Left ventricle myocardium superior (tissue), 1 donor: Measurements from ENCODE around the gene NEURL1. TPM values are rescaled to one million over a fixed set of nuclear protein-coding genes. Genes with fewer than 3 reads are reported as not detected.

Experiments
- ATAC-seq: fragments of 200-7000 bp; cut with Tn5 transposase; one replicate; pipeline ENCODE4 v1.9.1; 2020; ENCODE audit warnings: mild to moderate bottlenecking, moderate library complexity
- DNase-seq: peaks from one replicate; pipeline ENCODE4 v3.0.0-alpha.2; 2020
- intact Hi-C: fragments of 100-400 bp; cut with micrococcal nuclease; formaldehyde crosslinking; loops from one replicate; pipeline ENCODE4 v1.11.0; 2022
- total RNA-seq: library from RNA; stranded (reverse); fragmentation: NEBNext Ultra II Directional; extraction: Animal tissue kit (Norgen Biotek cat#: 25700); gene quantifications from one replicate; pipeline ENCODE4 v1.2.1, GENCODE V29; 2021
- donor health status: DM: no; HTN: yes; CAD: no; lungs with severe emphysema.

The NEURL1 gene
- total RNA-seq, 1 donor from 2014 or later, result not detected

DNA sequence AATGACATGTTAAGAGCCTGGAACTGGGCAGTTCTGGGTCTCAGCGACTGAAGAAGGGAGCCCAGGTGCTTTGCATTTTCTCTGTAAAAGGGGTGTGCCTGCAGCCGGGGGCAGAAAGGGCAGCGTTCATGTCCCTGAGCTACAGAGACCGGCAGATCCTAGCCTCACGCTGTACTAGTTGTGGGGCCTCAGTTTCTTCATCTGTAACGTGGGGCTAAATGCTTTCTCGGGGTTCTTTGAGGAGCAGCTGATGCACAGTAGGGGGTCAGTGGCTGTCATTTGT, 79.6 kb downstream of the NEURL1 start:
- ATAC-seq (no peak), DNase-seq (no peak)
- intact Hi-C loops, result no loop called here

DNA sequence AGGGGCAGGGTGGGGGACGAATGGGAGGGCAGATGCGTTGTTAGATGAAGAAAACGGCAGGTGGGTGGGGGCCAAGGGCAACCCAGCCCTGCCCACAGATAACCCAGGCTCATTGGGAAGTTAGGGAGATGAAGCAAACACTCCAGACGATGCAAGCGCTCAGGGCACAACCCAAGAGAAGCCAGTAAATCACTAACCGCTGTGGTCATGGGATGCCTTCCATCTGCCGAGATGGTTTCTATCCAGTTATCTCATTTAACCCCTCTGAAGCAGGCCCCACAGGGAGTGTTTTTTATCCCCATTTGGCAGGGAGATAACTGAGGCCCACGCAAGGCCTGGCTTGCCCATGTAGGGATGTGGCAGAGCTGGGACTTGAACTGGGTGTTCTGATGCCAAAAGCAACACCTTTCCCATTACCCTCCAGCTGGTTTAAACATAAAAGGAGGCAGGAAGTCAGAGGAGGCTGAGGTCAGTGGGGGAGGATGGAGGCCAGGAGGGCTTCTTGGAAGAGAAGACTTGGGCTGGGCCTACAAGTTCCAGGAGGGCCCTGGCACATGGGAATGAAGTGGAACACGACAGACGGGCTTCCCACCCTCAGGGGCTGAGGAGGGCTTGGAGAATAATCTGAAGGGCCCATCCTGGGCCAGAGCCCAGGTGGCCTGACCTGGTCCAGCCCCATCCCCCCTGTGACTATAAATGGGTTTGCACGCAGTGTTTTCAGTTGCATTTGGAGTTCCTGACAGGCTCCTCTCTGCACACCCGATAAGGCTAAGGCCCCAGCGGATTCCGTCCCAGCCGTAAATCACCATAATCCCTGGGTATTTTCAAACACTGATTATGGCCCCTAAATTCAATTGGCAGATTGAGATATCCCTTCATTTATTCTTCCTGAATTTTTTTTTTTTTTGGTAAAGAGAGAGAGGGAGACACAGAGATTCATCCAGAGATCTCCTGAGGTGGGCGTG, 80.9 kb downstream of the NEURL1 start:
- DNase-seq (no peak), ATAC-seq (no peak)
- intact Hi-C loops, result no loop called here

DNA sequence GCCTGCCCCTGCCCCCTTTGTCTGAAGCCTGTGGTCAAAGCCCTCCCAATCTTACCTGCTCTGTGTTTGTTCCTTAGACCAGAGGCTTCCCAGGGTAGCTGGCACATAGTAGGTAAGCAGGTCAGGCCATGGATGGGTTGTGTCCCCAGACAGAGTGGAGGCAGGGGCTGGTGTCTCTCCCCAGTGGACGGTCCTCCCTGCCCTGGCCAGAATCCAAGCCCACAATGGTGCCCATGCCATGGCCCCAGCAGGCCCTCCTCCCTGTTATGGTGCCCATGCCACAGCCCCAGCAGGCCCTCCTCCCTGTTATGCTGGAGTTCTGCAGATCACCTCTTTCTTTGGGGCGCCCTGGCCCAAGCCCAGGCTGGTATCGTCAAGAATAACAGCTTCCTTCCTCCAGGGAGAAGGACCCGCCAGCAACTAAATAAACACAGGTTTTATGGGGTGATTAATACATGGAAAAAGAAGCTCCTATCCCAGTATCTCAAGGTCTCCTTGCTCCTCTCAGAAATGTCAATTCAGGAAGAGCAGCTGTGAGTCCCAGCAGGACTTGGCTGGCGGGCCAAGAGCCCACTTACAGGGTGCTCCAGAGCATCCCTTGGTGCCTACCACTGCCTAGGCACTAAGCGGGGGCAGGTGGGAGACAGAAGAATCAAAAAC, 82.0 kb downstream of the NEURL1 start:
- ATAC-seq, result no peak
- no peak for DNase-seq
- intact Hi-C loops, result no loop called here

DNA sequence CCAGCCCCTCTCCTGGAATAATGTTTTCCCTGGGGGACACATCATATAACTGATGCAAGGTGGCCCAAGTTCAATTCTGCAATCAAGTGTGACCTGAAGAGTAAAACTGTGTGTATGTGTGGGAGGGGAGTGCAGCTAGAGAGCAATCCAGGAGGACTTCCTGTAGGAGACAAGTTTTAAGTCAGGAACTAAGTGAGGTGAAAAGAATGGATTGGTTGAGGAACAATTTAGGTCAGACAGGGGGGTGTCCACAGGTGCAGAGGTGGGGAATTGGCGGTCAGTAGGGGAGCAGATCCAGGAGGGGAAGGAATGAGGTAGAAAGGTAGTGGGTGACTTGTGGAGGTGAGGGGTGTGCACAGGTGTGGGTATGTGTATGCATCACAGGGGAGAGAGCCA, 82.6 kb downstream of the NEURL1 start:
- DNase-seq (no peak), ATAC-seq (no peak)
- intact Hi-C loops, result no loop called here

DNA sequence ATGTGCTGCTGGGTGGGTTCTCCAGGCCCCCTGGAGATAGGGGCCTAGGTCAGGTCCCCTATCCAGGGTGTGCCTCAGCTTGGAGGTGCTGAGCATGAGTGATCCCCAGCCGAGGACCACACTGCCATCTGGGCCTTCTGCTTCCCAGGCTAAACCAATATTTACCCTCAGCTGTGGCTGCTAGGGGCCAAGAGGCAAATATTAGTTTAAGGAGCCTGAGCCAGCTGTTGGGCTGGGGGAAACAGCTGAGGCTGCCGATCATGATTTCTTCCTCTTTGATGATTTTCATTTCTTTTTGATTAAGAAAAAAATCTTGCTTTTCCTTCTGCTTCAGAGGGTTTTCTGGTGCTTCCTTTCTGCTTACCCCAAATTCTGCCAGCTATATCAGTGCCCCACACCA, 83.4 kb downstream of the NEURL1 start:
- intact Hi-C loops, result no loop called here
- ATAC-seq (no peak), DNase-seq (no peak)

DNA sequence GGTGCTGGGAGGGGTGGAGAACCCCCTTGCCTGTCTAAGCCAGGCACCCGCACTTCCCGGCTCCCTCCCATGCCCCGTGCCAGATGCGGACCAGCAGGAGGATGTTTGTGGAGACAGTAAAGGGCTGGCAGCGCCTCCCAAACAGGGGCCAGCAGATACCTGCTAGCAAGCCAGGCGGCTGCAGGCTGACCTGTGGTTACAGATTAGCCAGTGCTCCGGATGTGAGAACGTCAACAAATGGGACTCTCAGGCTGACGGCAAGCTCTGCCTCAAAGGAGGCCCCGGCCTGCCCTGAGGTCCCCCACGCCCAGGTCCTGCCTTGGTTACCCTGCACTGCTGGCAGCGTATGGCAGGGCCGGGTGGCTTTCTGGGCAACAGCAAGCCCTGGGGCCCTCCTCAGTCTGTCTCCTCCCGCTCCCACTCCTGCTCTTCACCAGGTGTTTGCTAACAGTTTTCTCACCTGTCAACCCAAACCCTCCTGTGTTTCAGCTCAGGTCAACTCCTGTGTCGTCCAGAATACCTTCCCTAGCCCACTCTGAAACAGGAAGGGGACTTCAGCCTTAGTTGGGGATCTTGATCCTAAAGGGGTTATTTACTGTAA, 85.4 kb downstream of the NEURL1 start:
- intact Hi-C loops, result no loop called here
- no peak for ATAC-seq
- DNase-seq, result no peak

DNA sequence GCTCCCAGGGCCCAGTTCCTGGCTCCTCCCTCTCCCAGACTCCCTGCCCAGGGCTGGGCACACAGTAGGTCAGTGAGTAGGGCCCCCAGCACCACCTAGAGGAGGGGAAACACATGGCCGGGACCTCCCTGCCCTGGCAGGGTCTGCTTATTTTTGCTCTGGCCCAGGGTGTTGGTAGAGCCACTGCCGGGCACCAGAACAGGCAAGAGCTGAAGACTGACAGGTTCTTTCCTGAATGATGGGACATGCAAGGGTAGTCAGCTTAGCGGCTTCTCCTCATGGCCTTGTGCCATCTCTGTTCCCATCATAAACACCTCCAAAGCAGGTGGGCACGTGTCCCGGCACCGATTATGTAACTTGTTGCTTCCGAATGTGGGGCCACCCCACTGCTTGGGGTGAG, 86.5 kb downstream of the NEURL1 start:
- intact Hi-C loops, result no loop called here
- ATAC-seq (no peak), DNase-seq (no peak)

DNA sequence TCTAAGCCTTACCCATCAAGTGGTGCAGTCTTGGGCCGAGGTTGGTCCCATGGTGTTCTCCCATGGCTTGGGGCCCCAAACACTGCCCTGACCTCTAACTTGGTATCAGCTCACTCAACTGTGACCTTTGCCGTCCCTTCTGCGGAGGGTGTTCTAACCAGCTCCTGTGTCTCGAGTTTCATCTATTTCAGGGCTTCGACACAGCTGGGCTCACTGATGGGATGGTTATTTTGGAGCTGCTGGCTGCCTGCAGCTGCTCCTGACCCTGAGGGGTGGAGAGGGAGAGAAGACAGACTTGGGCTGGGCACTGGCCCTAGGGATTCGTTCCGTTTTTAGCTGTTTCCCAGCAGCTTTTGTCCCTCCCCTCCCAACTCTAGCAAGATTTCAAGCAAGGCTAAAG, 86.9 kb downstream of the NEURL1 start:
- peak; percentile 54 for ATAC-seq
- intact Hi-C loops, result no loop called here
- no peak for DNase-seq

DNA sequence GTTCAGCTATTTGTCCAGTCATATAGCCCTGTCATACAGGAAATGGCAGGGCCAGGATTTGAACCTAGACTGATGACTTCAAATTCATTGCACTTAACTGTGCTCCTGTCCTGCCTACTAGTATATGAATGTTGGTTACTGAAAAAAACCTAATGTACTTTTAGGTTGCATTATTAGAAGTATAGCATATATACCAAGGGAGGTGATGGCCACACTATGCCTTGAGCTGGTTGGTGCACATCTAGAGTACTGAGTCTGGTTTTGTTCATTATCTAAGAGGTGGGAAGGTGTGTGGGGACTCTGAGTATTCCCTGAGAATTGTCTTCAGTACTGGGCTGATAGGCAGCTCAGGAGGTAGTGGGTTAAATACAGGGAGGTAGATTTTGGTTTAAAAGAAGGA, 88.0 kb downstream of the NEURL1 start:
- DNase-seq (no peak), ATAC-seq (no peak)
- intact Hi-C loops, result no loop called here

DNA sequence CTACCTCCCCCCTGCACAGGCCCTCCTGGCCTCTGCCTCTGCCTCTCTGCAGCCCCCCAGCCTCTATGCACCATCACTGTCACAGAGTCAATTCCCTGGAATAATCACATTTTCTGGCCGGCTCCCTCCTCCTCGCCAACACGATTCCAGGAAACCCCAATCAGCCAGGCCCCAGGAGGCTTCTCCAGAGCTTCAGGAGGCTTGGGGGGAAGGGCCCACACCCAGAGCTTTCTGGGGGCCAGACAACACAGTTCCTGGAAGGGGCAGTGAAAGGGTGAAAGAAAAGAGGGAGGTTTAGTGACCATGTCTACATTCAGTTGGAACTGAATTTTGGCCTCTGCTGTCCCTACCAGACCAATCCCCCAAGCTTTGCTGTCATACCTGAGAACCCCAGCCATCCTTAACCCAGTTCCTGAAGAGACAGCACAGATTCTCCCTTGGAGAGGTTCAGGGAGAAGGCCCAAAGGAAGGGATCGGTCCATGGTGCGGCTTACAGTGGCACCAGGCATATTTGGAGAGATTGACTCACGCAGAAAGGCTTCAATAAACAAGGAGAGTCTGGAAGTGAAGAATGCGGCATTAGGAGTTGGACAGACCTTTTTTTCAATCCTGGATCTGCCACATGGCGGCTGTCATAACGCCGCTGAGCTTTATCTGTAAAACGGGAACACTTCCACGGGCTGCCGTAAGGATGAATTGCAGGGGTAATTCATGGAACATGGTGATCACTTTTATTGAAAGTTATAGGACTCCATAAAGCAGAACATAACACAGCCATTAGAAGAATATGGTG, 89.0 kb downstream of the NEURL1 start:
- intact Hi-C loops, result no loop called here
- no peak for DNase-seq
- no peak for ATAC-seq

DNA sequence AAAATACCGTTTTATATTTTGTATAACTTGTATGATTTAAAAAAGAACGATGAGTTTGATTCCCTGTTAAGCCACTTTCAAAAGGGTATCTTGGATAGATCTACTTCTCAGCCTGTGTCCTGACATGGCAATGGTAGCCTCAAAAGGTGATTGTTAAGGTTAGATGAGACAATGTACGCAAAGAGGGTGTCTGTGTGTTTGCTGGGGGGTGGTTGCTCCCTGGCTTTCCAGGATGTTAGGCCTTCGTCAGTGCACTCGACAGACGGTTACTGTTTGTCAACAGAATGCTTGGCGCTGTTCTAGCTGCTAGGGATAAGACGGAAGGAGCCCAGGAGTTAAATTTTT, 90.3 kb downstream of the NEURL1 start:
- intact Hi-C loops, result no loop called here
- ATAC-seq, result no peak
- no peak for DNase-seq

DNA sequence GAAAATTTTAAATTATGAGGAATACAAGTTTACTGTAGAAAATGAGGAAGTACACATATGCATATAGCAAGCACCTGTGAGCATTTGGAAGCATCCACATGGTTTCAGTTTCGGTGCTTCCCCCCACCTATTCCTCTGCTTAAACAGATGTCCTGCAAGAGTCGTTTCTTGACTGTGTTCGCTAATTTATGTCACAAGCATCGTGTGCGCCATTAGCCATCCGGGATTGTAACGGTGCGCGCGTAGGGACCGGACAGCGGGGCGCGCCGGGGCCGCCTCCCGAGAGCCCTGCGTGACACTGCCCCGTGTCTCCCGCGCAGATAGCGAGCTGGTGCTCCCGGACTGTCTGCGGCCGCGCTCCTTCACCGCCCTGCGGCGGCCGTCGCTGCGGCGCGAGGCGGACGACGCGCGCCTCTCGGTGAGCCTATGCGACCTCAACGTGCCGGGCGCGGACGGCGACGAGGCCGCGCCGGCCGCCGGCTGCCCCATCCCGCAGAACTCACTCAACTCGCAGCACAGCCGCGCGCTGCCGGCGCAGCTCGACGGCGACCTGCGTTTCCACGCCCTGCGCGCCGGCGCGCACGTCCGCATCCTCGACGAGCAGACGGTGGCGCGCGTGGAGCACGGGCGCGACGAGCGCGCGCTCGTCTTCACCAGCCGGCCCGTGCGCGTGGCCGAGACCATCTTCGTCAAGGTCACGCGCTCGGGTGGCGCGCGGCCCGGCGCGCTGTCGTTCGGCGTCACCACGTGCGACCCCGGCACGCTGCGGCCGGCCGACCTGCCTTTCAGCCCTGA, 90.9 kb downstream of the NEURL1 start:
- peak; percentile 62 for DNase-seq
- intact Hi-C loops, result no loop called here
- peak; percentile 45 for ATAC-seq

DNA sequence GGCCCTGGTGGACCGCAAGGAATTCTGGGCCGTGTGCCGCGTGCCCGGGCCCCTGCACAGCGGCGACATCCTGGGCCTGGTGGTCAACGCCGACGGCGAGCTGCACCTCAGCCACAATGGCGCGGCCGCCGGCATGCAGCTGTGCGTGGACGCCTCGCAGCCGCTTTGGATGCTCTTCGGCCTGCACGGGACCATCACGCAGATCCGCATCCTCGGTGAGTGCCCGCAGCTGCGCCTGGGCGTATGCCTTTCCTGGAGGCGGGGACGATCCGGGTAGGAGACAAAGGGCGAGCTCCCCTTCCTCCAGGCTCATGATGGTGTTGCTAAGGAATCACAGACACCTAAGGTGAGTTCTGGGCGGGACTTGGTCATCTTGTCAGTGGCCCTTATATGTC, 91.5 kb downstream of the NEURL1 start:
- DNase-seq, result no peak
- no peak for ATAC-seq
- intact Hi-C loops, result no loop called here

DNA sequence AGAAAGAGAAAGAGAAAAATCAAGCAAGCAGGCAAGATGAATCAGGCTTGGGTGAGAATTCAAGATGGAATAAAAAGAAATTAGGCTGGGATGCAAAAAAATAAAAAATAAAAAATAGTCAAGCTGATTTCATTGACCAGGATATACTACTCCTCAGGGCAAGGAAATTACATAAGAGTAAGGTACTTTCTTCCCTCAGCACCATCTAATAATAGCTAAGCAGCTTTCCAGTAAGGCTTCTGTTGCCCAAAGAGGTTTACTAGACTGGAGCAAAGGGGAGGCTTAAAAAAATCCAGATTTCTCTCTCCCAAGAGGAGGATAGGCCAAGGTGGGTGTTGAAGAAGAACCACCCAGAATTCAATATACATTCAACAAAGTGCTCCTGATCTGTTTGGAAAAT, 93.6 kb downstream of the NEURL1 start:
- intact Hi-C loops, result no loop called here
- DNase-seq (no peak), ATAC-seq (no peak)

DNA sequence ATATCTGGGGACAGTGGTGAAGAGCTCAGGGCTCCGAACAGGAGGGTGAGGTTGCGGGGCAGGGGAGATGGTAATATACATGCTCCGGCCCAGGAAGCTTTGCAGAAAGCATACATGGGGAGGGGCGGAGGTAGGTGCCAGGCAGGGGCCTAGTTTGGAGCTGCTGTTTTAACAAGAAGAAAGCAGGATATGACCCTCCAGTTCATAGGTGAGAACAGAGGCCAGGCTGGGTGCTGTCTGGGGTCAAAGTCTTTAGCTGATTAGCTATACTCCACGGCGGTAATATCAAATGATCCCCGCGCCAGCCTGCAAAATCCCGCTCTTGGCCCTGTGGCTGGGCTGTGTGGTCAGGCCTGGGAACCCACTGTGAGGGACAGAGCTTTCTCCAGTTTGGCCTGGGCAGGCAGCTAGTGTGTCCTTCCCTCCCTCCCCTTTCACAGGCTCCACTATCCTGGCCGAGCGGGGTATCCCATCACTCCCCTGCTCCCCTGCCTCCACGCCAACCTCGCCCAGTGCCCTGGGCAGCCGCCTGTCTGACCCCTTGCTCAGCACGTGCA, 95.6 kb downstream of the NEURL1 start:
- DNase-seq (no peak), ATAC-seq (no peak)
- intact Hi-C loops, result no loop called here

DNA sequence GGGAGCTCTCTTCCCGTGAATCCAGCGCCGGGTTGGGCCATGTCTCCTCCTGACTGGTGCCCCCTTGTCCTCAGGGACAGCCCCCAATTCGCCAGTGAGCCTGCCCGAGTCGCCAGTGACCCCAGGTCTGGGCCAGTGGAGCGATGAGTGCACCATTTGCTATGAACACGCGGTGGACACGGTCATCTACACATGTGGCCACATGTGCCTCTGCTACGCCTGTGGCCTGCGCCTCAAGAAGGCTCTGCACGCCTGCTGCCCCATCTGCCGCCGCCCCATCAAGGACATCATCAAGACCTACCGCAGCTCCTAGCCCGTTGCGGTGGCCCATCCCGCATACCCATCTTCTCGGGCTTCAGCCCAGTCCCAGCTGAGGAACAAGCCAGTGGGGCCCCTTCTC, 96.6 kb downstream of the NEURL1 start:
- ATAC-seq, result no peak
- intact Hi-C loops, result no loop called here
- DNase-seq, result no peak

DNA sequence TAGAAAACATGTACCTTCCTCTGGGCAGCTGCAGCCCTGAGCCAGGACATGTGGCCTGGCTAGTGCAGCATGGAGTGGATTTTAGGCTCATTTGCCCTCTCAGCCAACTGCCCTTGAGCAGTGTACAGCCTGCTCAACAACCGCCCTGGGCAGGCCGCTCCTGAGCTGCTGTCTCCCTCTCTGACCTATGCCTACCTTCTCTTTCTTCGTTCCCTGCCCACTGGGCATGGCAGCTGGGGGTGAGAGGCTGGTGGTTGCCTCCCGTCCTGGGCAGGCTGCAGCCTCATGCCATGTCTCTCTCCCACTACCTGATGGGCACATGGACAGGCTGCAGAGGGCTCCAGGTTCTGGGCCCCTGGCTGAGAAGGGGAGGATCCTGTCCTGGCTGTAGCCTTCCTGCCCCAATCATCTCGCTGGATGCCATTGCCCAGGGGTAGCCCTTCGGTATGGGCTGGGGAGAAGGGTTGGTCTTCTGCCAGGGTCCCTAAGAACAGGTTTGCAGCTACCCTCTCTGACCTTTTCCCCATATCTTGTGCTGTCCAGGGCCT, 97.3 kb downstream of the NEURL1 start:
- DNase-seq, result no peak
- ATAC-seq, result no peak
- intact Hi-C loops, result no loop called here

DNA sequence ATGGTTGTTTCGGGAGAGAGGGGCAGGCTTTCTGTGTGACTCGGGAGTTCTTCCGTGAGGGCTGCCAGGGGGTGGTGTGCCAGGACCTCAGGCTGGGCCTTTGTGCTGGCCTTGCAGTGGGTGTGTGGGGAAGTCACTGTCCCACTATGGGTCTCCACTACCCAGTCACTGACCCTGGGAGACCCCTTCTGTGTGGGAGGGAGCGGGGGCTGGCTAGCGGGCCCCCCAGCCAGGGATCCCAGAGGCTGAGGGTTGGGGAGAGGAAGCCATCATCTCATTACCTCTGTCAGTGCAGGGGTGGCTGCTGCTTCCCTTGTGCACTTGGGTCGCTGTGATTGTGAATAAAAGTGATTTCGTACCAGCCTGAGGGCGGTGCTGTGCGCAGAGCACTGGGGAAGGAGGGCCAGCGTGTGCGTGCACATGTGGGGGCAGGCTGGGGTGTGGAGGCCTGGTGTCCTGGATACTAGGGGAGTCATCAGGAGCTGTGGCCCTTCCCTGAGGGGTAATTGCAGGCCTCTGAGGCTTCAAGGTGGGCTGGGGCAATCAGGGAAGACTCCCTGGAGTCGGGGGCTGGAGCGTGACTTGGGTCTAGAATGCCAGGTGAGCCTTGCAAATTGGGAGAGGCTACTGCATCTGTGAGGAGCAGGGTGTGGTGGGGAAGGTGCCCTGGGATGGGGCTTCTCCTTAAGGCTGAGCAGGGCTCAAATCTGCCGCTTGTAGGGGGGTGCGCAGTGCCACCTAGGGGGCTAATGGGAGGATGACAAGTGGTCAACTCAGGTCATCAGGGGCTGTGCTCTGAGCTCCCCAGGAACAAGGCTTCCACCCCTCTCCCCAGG, 98.9 kb downstream of the NEURL1 start:
- intact Hi-C loops, result no loop called here
- no peak for DNase-seq
- peak; percentile 44 for ATAC-seq
